Panc1 (cell line): ENCODE data around the gene KCNQ1. TPM values are rescaled to one million over a fixed set of nuclear protein-coding genes. Genes with fewer than 3 reads are reported as not detected.

Experiments
- ATAC-seq: fragments of 200-7000 bp; cut with Tn5 transposase; 2 replicates; pipeline ENCODE4 v1.9.1; 2020; ENCODE audit warnings: mild to moderate bottlenecking, moderate library complexity
- BruUV-seq: library from RNA; stranded (reverse); fragments of 400-500 nt; replicated peaks from 2 replicates; lab custom pipeline; 2021; lab: Mats Ljungman, UMichigan
- CTCF ChIA-PET: fragments of 300-600 bp; sonication (Branson Sonifier 250); formaldehyde crosslinking; loops from one replicate; lab custom pipeline; 2022; ENCODE audit warnings: antibody characterized with exemption; lab: Charles Lee
- POLR2A ChIA-PET: fragments of 300-600 bp; sonication (Branson Sonifier 250); formaldehyde crosslinking; loops from one replicate; lab custom pipeline; 2022; ENCODE audit warnings: antibody characterized with exemption; lab: Charles Lee
- DNase-seq: peaks from one replicate; pipeline ENCODE4 v3.0.0-alpha.2; 2010; ENCODE audit warnings: low read depth, low spot score
- H3K27ac ChIP-seq: 2 replicates; pipeline ENCODE4 v1.5.1; 2011; ENCODE audit warnings: mild to moderate bottlenecking, low read length, inconsistent platforms
- H3K27me3 ChIP-seq: fragments of 200-500 bp; sonication (Bioruptor generic); 2 replicates; pipeline ENCODE4 v1.6.0; 2014; ENCODE audit warnings: low read length, inconsistent platforms; ENCODE audit not compliant: control insufficient read depth, insufficient read depth
- H3K36me3 ChIP-seq: fragments of 200-500 bp; sonication (Bioruptor generic); 2 replicates; pipeline ENCODE4 v1.5.1; 2014; ENCODE audit warnings: inconsistent platforms, mild to moderate bottlenecking, low read length, moderate library complexity; ENCODE audit not compliant: control insufficient read depth, insufficient read depth
- H3K4me1 ChIP-seq: 2 replicates; pipeline ENCODE4 v1.5.1; 2011; ENCODE audit warnings: inconsistent platforms, mild to moderate bottlenecking, low read length, moderate library complexity; ENCODE audit not compliant: control insufficient read depth, insufficient read depth
- H3K4me3 ChIP-seq, 2 experiments: 2 replicates each; pipeline ENCODE4 v1.5.1; 2011 to 2012; ENCODE audit warnings: low read depth in 2 of 2, low read length in 2 of 2, mild to moderate bottlenecking in 2 of 2, inconsistent platforms in 1 of 2, moderate library complexity in 1 of 2
- H3K9me3 ChIP-seq: fragments of 200-500 bp; sonication (Bioruptor generic); 2 replicates; pipeline ENCODE4 v1.5.1; 2014; ENCODE audit warnings: low read depth, mild to moderate bottlenecking, inconsistent platforms, low read length, moderate library complexity; ENCODE audit not compliant: control insufficient read depth, insufficient read depth
- CTCF ChIP-seq: fragments of 450-650 bp; IDR thresholded peaks from 2 replicates; pipeline ENCODE4 v1.5.1; 2017; ENCODE audit warnings: mild to moderate bottlenecking
- POLR2AphosphoS5 ChIP-seq: IDR thresholded peaks from 2 replicates; pipeline ENCODE4 v1.6.1; 2012; ENCODE audit warnings: mild to moderate bottlenecking, low read depth, low read length, moderate library complexity
- SIN3A ChIP-seq: IDR thresholded peaks from 2 replicates; pipeline ENCODE4 v1.6.1; 2012; ENCODE audit warnings: low read depth, mild to moderate bottlenecking, low read length, moderate library complexity, borderline replicate concordance; ENCODE audit not compliant: insufficient read depth
- TCF7L2 ChIP-seq: IDR thresholded peaks from 2 replicates; pipeline ENCODE4 v1.6.1; 2011; ENCODE audit warnings: mild to moderate bottlenecking, low read depth, low read length, inconsistent platforms
- in situ Hi-C: cut with HindIII; loops from 2 replicates; pipeline ENCODE4 v1.10.0; 2016; ENCODE audit warnings: low sequenced_read_pairs, low pct_unique_long_range_greater_than_20kb
- intact Hi-C: fragments of 100-400 bp; cut with micrococcal nuclease; formaldehyde crosslinking; loops from one replicate; pipeline ENCODE4 v1.10.0; 2022; ENCODE audit not compliant: unreplicated experiment
- total RNA-seq: library from RNA; stranded (reverse); gene quantifications from one replicate; pipeline ENCODE4 v1.2.1, GENCODE V29; 2021; ENCODE audit not compliant: unreplicated experiment
- TF ChIP-seq, protein P1 (sequence below), 2 experiments: IDR thresholded peaks; 2 replicates each; pipeline ENCODE4 v1.6.1; 2011 to 2012; ENCODE audit warnings: low read depth in 2 of 2, control low read depth in 1 of 2, low read length in 1 of 2, mild to moderate bottlenecking in 1 of 2, moderate library complexity in 1 of 2; ENCODE audit not compliant: insufficient read depth in 1 of 2

The KCNQ1 gene
- total RNA-seq, 1 experiment from 2014 or later: 1.0 TPM

DNA sequence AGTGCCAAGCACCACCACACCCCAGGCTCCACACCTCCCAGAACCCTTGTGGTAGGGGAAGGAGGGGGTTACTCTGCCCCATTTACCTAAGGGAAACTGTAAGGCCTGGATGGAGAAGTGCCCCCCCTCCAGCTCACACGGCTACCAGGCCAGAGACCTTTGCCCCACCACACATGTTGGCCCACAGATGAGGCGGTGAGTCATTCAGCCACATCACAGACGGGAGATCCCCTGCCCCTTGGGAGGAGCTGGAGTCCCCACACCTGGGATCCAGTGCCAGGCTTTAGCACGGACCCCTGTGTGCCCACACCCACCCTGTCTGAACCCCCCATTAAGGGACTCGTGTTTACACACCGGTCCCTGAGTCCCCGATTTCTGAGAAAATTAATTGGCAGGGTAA lies 415.8 kb downstream of the KCNQ1 start:
- intact Hi-C loops (no loop called here), in situ Hi-C loops (no loop called here)
- Histone ChIP-seq H3K9me3 (no peaks in the 10 kb centered on the region), H3K27me3 (no peaks in the 10 kb centered on the region), H3K27ac (no peak overlapping the region), H3K36me3 (no peaks in the 10 kb centered on the region), H3K4me3 (no peak overlapping the region), H3K4me1 (peaks cover 4% of the 10 kb centered on the region; the same call in 1 of the 2 replicates)
- ChIA-PET CTCF (no interaction called here), POLR2A (no interaction called here)
- ATAC-seq (0 out of 2 replicates have a peak, but pooled peaks have one; percentile 8), DNase-seq (no peak)
- BruUV-seq: no TSS peak
- TF ChIP-seq, protein P1, sequence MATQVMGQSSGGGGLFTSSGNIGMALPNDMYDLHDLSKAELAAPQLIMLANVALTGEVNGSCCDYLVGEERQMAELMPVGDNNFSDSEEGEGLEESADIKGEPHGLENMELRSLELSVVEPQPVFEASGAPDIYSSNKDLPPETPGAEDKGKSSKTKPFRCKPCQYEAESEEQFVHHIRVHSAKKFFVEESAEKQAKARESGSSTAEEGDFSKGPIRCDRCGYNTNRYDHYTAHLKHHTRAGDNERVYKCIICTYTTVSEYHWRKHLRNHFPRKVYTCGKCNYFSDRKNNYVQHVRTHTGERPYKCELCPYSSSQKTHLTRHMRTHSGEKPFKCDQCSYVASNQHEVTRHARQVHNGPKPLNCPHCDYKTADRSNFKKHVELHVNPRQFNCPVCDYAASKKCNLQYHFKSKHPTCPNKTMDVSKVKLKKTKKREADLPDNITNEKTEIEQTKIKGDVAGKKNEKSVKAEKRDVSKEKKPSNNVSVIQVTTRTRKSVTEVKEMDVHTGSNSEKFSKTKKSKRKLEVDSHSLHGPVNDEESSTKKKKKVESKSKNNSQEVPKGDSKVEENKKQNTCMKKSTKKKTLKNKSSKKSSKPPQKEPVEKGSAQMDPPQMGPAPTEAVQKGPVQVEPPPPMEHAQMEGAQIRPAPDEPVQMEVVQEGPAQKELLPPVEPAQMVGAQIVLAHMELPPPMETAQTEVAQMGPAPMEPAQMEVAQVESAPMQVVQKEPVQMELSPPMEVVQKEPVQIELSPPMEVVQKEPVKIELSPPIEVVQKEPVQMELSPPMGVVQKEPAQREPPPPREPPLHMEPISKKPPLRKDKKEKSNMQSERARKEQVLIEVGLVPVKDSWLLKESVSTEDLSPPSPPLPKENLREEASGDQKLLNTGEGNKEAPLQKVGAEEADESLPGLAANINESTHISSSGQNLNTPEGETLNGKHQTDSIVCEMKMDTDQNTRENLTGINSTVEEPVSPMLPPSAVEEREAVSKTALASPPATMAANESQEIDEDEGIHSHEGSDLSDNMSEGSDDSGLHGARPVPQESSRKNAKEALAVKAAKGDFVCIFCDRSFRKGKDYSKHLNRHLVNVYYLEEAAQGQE (IDR thresholded peaks at IDR 0.05; ENCODE audit: insufficient read depth in 1 of 2, low read depth in 2 of 2, low read length in 1 of 2): no peak
- no peak for TF ChIP-seq POLR2AphosphoS5
- no peak for TF ChIP-seq CTCF
- no peak; the same call in 1 of the 2 replicates for TF ChIP-seq TCF7L2
- no peak for TF ChIP-seq SIN3A

DNA sequence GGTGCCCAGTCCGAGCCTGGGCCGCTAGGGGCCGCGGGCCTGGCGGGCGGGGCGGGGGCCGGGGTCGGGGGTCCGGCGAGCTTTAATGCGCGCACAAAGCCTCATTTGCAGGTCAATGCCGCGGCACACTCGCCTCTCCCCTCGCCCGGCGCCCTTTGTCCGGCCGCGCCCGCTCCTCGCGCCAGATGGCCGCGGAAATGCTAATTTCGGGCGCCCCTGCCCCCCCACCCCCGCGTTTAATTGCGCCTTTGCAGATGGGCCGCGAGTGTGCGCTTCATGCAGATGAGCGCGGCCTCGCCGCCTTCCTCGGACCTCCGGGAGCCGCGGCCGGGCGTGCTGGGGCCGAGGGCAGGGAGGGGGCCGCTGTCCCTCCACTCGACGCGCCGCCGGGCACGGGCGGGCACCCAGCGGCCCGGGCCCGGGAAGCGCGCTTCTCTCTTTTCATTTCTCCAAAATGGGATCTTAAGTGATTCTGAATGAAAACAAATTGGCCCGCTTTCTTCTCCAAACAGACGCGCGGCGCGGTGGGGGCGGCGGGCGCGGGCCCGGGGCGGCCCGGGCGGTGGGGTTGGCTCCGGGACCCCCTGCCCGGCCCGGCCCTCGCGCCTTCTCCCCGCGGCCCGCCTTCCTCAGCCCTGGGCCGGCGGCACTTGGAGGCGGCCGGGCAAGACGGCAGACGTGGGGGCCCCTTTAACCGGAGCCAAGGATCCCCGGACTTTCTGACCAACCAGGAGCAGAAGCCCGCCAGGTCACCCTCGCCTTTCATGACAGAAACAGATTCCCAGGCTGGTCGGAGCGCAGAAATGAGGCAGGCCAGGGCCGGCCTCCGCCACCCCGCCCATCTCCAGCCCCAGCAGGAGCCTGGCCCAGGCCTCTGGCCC lies 417.8 kb downstream of the KCNQ1 start:
- Histone ChIP-seq H3K4me3 (peak overlapping the region in 1 of 2 experiments; percentile 11; a peak in 1 of 4 replicates), H3K4me1 (peaks cover 4% of the 10 kb centered on the region; the same call in 1 of the 2 replicates), H3K9me3 (no peaks in the 10 kb centered on the region), H3K27ac (no peak overlapping the region), H3K36me3 (no peaks in the 10 kb centered on the region), H3K27me3 (no peaks in the 10 kb centered on the region)
- intact Hi-C loops (no loop called here), in situ Hi-C loops (no loop called here)
- POLR2A ChIA-PET: no interaction called here
- BruUV-seq: no TSS peak
- ATAC-seq: peak; percentile 69
- CTCF ChIA-PET: no interaction called here
- TF ChIP-seq POLR2AphosphoS5 (no peak), TCF7L2 (no peak), CTCF (no peak), SIN3A (no peak)
- TF ChIP-seq, protein P1 (IDR thresholded peaks at IDR 0.05; ENCODE audit: insufficient read depth in 1 of 2, low read depth in 2 of 2, low read length in 1 of 2): no peak
- DNase-seq: no peak
